ENCODE data around the gene DERA. TPM values are rescaled to one million over a fixed set of nuclear protein-coding genes. Genes with fewer than 3 reads are reported as not detected.
"Not testable (repeated sequence)": the region's sequence is repeated elsewhere in the genome, so short reads cannot be mapped to it uniquely, and the experiment has no call there.

The DERA gene
- total RNA-seq, 1 donor from 2014 or later = 22.4 TPM

DNA sequence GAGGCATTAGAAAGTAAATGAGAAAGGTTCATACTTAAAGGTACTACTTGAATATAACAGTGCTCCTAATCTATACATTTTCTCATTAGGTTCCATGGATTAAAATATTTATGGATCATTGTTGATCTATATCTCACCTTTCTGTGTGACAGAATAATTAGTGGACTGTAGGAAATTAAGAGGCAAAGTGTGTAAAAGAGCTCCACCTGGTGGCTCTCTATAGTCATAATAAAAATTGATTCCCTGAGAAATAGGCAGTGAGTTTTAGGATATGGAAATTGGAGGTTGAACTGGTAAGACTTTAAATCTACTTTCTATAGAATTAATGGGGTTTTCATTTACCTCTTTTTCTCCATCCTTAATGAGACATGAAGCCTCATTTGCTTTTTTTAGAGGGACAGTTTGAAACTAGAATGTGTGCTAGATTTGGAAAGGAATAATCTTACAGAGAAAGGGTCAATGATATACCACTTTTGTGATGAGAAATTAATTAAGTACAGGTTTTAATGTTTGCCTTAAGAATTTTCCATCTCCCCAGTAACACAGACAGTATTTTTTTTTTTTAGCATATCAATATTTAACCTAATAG is 11.8 kb upstream of the DERA start:
- peak; percentile 31 for FAIRE-seq

DNA sequence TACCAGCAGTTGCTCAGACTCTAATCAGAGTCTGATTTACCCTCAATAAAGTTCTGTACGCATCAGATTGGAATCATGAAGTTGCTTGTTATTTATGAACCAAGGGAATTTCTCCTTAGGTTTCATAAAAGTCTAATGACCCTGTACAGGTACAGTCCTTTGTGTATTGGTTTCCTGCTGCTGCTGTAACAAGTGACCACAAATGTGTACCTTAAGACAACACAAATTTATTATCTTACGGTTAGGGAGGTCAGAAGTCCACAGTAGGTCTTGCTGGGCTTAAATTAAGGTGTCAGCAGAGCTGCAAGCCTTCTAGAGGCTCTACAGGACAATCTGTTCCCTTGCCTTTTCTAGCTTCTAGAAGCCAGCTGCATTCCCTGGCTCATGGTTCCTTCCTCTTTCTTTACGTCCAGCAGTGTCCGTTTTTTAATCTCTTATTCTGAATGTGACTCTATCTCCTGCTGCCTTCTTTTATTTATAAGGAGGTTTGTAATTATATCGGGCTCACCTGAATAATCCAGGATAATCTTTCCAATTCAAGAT is 6.7 kb upstream of the DERA start:
- DNase-seq (ENCODE audit: low spot score in 2 of 2) (no peak), FAIRE-seq (no peak)

More for the DNA sequence above, 11.8 kb upstream of the DERA start:
- DNase-seq (ENCODE audit: low spot score in 2 of 2) = no peak

DNA sequence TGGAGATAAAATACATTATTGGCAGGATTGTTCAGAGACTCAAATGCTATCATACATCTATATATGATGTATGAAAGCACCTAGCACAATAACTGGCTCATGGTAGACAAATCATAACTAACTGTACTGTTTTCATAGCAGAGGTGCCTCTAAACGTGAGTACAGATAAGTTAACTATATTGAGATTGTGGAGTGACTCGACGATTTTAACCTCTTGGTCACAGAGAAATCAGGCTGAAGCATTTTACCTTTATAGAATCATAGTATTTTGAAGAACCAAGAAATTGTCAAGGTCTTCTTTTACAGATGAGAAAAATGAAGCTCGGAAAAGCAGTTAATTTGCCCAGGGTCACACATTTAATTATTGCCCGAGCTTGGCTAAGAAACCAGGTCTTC is 666 bp upstream of the DERA start:
- DNase-seq (ENCODE audit: low spot score in 2 of 2) (no peak), FAIRE-seq (no peak)

DNA sequence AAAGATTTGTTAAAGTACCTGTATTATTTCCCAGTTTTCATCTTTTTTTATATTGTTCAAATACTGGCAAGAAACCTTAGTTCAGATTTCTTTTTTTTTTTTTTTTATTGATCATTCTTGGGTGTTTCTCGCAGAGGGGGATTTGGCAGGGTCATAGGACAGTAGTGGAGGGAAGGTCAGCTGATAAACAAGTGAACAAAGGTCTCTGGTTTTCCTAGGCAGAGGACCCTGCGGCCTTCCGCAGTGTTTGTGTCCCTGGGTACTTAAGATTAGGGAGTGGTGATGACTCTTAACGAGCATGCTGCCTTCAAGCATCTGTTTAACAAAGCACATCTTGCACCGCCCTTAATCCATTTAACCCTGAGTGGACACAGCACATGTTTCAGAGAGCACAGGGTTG is 799 bp downstream of the DERA start:
- not testable (repeated sequence) for DNase-seq (ENCODE audit: low spot score in 2 of 2); FAIRE-seq

DNA sequence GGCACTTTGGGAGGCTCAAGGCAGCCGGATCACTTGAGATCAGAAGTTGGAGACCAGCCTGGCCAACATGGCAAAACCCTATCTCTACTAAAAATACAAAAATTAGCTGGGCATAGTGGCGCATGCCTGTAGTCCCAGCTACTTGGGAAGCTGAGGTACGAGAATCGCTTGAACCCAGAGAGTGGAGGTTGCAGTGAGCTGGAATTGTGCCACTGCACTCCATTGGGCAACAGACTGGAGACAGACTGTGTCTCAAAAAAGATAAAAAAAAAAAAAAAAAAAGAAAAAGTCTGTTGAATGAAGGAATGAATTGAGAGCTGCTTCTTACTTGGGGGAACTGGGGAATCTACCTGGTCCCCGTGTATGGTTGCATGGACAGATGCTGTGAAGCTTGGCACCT is 3.0 kb downstream of the DERA start:
- not testable (repeated sequence) for FAIRE-seq; DNase-seq (ENCODE audit: low spot score in 2 of 2)

DNA sequence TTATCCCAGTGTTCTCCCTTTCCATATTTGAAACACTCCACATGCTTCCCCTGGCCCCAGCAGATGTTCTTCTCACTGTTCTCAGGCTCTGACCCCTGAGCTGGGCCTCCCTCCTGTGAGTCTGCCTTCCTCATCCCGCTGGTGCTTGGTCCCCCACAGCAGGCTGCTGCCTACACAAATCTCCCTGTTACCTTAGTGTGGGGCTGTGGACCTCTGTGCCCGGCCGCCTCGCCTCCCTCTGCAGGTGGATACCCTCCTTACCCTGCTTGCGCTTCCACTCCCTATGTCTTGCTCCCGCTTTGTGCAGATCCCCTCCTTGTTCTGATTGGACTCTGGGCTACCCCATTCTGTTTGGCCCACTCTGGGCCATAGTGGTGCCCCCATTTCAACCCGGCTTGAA is 6.9 kb downstream of the DERA start:
- FAIRE-seq = no peak

DNA sequence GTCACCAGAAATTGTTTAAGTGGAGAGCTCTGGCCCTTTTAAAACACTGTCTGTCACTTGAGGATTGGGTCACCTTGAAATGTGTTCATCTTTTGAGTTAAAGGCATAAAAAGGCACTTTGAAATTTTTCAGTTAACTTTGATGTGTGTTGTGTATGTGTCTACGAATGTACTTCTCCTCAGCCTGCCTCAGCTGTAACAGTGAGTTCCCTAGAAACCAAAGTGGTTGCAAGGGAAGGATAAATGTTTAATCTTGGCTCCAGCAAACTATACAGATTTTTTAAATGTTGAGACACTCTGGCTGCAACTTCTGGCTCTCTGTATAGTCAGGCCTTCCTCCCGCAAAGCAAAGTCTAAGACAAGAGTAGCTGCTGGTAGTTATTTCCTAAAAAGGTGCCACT is 8.3 kb downstream of the DERA start:
- FAIRE-seq = no peak
- DNase-seq (ENCODE audit: low spot score in 2 of 2) = no peak

More for the DNA sequence above, 6.9 kb downstream of the DERA start:
- DNase-seq (ENCODE audit: low spot score in 2 of 2) = no peak

DNA sequence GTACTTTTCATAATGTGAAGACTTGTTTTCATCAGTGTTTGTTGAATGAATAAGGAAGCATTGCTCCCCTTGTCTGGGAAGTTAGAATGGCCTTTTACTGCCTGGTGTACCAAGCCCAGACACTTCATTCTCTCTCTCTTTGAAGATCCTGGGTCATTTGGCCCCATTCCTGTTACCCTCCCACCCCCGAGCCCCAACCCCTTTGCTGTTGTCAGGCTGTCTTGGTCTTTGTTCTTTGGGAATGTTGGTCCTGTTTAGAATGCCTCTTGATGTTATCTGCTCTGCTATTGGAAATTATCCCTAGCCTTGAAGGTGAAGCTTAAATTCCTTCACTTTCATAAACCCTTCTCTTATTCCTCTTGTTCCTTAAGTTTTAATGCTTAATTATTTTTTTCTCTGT is 13.8 kb downstream of the DERA start:
- DNase-seq (ENCODE audit: low spot score in 2 of 2) (no peak), FAIRE-seq (no peak)

DNA sequence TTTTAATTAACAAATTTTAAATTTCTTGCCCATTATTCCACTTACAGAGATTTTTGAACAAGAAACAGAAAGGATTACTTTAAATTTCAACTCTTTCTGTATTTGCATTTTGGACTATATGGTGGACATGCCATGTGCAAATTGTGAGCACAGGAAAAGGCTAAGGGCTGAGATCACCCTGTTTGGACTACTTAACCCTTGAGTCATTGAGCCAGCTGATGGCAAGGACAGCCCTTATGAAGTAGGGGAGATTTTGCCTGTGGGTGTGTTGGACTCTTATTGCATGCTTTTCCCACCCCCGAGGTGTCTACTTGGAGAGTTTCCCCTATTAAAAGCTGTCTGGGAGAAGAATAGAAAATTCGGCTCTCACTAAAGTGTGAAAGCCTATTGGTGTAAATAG is 17.2 kb downstream of the DERA start:
- no peak for DNase-seq (ENCODE audit: low spot score in 2 of 2)
- FAIRE-seq = no peak

DNA sequence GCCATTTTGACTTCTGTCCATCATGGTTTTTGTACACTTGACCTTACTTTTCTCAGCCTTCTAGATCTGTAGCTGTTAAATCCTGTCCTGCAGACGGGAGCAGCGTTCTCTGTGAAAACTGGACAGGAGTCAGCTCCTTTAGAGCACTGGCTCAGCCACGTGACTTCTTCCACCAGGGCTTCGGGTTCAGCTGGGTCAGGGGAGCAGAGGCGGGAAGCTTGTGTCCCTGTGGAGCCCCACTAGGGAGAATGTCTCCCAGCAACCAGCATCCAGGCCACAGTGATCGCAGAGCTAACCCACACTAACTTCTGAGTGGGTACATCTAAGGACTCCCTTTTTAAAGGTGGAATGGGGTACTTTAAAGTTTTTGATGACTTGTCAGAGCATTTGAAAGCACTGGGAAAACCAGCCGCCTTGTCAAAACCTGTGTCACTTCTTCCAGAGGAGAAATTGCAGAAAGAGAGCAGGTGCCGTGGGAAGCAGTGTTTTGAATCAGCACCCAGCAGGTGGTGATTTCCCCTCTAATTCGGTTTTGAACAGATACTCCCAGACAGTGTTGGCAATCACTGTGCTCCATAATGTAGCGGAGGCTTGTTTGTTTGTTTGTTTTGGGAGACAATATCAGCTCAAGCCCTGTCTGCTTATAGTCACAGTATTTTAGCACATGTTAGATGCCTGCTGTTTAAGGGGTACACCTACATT is 17.9 kb downstream of the DERA start:
- DNase-seq (ENCODE audit: low spot score in 2 of 2) (peak in 1 of 2 donors; percentile 27), FAIRE-seq (no peak)

DNA sequence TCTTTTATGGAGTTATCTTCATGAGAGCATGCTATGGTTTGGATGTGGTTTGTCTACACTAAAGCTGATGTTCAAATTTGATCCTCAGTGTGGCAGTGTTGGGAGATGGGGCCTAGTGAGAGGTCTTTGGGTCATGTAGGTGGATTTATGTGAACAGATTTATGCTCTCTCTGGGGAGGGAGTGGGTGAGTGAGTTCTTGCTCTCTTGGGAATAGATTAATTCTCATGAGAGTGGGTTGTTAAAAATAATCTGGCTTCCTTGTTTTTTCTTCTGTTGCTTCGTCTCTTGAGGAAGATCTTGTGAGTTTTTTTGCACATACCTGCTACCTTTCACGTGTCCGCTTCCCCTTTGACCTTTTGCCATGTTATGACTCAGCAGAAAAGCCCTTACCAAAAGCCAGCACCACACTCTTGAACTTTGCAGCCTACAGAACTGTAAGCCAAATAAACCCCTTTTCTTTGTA is 20.5 kb downstream of the DERA start:
- no peak for FAIRE-seq
- DNase-seq (ENCODE audit: low spot score in 2 of 2) = no peak

DNA sequence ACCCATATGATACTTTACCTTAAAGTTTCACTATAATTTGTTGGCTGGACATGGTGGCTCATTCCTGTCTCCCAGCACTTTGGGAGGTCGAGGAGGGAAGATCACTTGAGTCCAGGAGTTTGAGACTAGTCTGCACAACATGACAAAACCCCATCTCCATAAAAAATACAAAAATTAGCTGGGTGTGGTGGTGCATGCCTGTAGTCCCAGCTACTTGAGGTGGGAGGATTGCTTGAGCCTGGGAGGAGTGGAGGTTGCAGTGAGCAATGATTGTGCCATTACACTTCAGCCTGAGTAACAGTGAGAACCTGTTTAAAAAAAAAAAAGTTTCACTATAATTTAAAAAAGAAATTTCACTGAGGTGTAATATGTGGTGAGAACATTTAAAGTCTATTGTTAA is 21.2 kb downstream of the DERA start:
- DNase-seq (ENCODE audit: low spot score in 2 of 2) (no peak), FAIRE-seq (no peak)

DNA sequence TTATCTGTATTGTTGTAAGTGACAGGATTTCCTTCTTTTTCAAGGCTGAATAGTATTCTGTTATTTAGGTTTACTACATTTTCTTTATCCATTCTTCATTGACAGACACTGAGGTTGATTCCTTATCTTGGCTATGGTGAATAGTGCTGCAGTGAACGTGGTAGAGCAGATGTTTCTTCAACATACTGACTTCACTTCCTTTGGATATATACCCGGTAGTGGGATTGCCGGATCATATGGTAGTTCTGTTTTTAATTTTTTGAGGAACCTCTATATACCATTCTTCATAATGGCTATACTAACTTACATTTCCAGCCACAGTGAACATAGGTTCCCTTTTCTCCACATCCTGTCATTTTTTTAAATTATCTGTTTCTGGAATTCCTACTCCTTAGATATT is 21.8 kb downstream of the DERA start:
- FAIRE-seq (no peak), DNase-seq (ENCODE audit: low spot score in 2 of 2) (no peak)

DNA sequence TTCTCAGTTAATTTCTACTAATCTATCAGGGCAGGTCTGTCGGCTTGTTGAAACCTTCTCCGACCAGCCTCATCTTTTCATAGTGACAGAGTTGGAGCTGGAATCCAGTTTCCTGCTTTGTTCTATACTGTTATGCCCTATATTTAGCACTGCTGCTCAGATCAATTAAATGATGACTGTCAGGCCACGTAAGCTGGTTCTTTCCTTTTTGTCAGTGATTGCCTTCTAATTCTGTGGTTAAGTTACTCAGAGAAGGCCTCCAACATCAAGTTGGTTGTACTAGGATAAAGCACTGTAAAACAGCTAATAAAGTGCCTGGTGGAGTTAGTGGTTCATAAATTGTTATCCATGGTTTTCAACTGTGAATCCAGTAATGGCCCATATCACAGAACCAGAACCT is 22.6 kb downstream of the DERA start:
- no peak for DNase-seq (ENCODE audit: low spot score in 2 of 2)
- FAIRE-seq = no peak

DNA sequence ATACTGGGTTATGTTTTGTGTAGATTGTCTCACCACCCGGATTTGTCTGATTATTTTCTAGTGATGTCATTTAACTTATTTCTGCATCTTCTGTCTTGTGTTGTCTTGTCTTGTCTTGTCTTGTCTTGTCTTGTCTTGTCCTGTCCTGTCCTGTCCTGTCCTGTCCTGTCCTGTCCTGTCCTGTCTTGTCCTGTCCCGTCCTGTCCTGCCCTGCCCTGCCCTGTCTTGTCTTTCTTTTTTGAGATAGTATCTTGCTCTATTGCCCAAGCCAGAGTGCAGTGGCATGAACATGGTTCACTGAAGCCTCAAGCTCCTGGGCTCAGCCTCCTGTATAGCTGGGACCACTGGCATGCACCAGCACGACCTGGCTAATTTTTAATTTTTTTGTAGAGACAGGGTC is 25.6 kb downstream of the DERA start:
- no peak for FAIRE-seq
- DNase-seq (ENCODE audit: low spot score in 2 of 2) = no peak

DNA sequence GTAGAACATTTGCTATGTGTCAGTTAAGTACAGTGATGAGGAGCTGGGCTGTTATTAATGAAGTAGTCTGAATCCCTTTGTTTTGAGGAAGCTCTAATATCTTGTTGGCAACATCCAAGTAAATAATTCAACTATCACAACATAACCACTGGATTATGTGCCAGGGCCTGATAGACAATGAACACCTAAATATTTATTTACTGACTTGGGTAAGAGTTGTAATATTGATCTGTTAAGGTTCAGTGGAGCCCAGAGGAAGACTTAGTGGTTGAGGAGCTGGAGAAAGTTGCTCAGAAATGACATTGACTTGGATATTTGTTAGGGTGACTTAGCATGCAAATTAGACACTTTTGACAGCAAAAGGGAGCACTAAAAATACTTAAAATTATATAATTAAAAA is 26.8 kb downstream of the DERA start:
- no peak for FAIRE-seq
- DNase-seq (ENCODE audit: low spot score in 2 of 2) = no peak

DNA sequence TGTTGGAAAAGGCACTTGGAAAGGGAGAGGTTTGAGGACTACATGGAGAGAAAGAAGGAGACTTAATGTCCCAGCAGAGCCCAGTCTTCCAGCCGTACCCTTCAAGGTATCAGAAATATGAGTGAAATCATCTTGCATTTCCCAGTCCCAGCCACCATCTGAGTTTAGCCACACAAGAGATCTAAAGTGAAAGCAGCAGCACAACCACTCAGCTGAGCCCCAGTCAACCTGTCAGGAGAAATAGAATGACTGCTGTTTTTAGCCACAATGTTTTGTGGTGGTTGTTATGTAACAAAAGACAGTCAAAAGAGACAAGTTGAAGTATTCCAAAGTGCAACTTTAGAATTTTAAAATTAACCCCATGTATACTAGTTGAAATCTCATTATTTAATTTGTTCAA is 28.0 kb downstream of the DERA start:
- FAIRE-seq = no peak
- DNase-seq (ENCODE audit: low spot score in 2 of 2) = no peak

DNA sequence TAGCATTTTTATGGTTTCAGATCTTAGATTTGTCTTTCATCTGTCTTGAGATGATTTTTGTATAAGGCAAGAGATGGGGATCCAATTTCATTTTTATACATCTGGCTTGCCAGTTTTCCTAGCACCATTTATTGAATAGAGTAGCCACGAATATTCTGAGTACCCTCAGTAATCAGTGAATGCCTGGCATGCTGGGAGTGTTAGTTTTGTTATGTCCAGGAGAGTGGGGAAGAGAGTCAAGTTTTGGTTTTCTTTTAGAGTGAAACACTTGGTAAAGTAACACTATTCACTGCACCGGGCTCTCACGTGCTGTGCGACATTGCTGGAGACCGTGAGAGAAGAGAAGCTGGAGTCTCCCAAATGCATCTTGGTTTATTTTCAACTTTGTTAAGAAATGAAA is 31.3 kb downstream of the DERA start:
- FAIRE-seq = no peak
- DNase-seq (ENCODE audit: low spot score in 2 of 2) = no peak

DNA sequence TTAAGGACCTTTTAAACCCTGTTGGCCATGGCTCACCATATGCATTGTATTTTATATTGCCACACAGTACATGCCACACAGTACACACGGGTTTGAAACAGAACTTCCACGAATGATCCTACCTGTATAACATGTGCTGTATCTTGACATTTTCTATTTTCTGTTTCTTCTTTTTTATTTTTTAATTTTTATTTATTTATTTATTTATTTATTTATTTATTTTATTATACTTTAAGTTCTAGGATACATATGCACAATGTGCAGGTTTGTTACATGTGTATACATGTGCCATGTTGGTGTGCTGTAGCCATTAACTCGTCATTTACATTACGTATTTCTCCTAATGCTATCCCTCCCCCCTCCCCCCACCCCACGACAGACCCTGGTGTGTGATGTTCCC is 32.4 kb downstream of the DERA start:
- not testable (repeated sequence) for FAIRE-seq

DNA sequence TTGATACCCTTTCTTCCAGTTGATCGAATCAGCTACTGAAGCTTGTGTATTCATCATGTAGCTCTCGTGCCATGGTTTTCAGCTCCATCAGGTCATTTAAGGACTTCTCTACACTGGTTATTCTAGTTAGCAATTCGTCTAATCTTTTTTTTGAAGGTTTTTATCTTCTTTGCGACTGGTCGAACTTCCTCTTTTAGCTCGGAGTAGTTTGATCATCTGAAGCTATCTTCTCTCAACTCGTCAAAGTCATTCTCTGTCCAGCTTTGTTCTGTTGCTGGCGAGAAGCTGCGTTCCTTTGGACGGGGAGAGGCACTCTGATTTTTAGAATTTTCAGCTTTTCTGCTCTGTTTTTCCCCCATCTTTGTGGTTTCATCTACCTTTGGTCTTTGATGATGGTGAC is 37.3 kb downstream of the DERA start:
- FAIRE-seq = not testable (repeated sequence)

More for the DNA sequence above, 32.4 kb downstream of the DERA start:
- not testable (repeated sequence) for DNase-seq (ENCODE audit: low spot score in 2 of 2)

DNA sequence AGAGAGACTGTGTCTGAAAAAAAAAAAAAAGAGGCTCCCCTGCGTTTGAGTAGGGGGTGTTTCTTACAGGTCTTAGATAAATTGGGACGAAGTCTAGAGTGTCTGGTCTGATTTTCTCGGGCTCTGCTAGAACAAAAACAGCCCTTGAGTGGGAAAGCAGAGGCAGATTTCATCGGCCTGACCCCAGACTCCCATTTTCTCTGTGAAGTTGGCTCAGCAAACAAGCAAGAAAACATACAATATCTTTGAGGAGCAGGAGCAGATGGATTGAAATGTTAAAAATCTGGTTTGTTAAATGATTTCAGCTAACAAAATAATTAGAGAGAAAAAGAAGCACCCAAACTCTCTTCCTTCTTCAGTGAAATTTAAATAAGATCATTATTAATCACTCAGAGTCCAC is 44.1 kb downstream of the DERA start:
- DNase-seq (ENCODE audit: low spot score in 2 of 2) (no peak), FAIRE-seq (no peak)

More for the DNA sequence above, 37.3 kb downstream of the DERA start:
- not testable (repeated sequence) for DNase-seq (ENCODE audit: low spot score in 2 of 2)

DNA sequence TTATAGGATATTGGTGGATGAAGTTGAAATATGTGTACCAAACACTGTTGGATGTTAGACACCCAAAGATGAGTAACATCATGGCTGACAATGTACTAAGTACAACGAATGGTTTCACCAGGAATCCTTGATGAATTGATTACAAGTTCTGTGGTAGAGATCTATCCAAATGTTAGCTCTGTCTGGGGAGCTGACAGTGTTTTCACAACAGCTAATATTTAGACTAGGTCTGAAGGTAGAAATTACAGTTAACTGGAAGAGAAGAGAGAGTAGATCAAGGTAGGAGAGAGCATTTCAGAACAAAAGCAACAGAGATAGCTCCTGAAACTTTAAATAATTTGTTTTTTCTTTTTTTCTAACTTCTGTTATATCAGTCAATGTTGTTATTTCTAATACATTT is 44.9 kb downstream of the DERA start:
- DNase-seq (ENCODE audit: low spot score in 2 of 2) (no peak), FAIRE-seq (no peak)
